ENCODE measurements around the gene AFG3L2. TPM values are rescaled to one million over a fixed set of nuclear protein-coding genes. Genes with fewer than 3 reads are reported as not detected.

Gene AFG3L2
- total RNA-seq, 4 donors from 2014 or later = 18.5 to 53.1 (median 33.7) TPM

DNA sequence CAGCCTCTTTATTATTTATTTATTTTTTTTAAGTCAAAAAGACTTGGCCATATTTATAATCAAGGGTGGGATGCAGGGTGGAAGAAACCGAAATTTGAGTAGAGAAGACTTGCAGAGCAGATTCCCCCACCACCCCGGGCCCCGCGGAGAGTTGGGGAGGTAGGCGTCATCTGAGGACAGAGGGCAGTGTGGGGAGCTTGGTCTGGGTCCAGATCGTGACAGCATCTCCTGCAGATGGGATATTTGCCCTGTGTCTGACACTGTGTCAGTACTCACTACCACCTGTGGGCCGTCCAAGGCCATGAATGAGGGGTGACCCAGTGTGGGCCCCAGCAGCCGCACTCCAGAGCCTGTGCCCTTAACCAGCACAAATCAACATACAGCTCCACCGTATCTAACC is 20.2 kb upstream of the AFG3L2 start:
- Histone ChIP-seq H3K4me3 (no peak overlapping the region), H3K9me3 (no peaks in the 10 kb centered on the region), H3K27me3 (no peaks in the 10 kb centered on the region), H3K27ac (no peak overlapping the region), H3K4me1 (no peaks in the 10 kb centered on the region), H3K36me3 (no peaks in the 10 kb centered on the region)
- no peak for DNase-seq
- TF ChIP-seq, protein P1, sequence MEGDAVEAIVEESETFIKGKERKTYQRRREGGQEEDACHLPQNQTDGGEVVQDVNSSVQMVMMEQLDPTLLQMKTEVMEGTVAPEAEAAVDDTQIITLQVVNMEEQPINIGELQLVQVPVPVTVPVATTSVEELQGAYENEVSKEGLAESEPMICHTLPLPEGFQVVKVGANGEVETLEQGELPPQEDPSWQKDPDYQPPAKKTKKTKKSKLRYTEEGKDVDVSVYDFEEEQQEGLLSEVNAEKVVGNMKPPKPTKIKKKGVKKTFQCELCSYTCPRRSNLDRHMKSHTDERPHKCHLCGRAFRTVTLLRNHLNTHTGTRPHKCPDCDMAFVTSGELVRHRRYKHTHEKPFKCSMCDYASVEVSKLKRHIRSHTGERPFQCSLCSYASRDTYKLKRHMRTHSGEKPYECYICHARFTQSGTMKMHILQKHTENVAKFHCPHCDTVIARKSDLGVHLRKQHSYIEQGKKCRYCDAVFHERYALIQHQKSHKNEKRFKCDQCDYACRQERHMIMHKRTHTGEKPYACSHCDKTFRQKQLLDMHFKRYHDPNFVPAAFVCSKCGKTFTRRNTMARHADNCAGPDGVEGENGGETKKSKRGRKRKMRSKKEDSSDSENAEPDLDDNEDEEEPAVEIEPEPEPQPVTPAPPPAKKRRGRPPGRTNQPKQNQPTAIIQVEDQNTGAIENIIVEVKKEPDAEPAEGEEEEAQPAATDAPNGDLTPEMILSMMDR (IDR thresholded peaks at IDR 0.05) = no peak
- no peak for TF ChIP-seq POLR2A (IDR thresholded peaks at IDR 0.05)
- intact Hi-C loops (cut with DNase I; ENCODE audit: low total_unique reads) = no loop called here

DNA sequence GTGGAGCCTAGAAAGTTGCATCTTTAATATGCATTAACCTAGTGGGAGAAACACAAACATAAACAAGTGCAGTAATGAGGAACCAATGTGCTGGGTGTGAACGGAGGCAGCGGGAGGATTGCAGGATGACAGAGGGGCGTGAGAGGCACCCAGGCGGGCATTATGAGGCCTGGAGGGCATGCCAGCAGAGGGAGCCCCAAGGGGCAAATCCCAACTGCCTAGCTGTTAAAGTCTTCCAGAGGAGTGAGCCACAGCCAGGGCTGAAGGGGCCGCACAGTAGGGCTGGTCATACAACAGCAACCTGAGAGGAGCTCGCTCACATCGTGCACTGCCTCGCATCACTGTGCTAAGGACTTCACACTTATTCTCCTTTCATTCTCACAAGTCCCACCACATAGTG is 17.4 kb upstream of the AFG3L2 start:
- H3K27me3 ChIP-seq = no peaks in the 10 kb centered on the region
- TF ChIP-seq, protein P1 (IDR thresholded peaks at IDR 0.05) = no peak
- no peak for TF ChIP-seq POLR2A (IDR thresholded peaks at IDR 0.05)
- DNase-seq = no peak
- H3K27ac ChIP-seq = no peak overlapping the region
- intact Hi-C loops (cut with DNase I; ENCODE audit: low total_unique reads) = loop anchor here (5.0 kb wide), 1 partner anchor 263 kb away; the partner anchor contains the start of gene SPIRE1
- no peak overlapping the region for H3K4me3 ChIP-seq
- no peaks in the 10 kb centered on the region for H3K36me3 ChIP-seq
- H3K9me3 ChIP-seq = no peaks in the 10 kb centered on the region
- no peaks in the 10 kb centered on the region for H3K4me1 ChIP-seq

DNA sequence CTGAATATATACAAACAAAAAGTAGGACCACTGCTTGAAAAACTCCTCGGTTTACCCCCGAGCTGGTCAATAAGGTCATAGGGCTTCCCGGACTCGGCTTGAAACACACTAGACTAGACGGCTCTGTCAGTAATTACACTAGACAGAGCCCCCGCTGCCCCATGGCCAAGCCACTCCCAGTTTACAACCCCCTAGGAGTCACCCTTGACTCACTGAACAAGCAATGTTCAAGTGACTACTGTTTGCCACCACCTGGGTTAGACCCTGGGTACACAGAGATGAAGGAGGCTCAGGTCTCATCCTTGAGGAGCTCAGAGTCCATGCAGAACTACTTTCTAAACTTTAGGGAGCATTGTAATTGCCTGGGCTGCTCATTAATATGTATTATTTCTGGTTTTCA is 17.0 kb upstream of the AFG3L2 start:
- DNase-seq = no peak
- H3K27ac ChIP-seq = no peak overlapping the region
- H3K9me3 ChIP-seq = no peaks in the 10 kb centered on the region
- no peak for TF ChIP-seq POLR2A (IDR thresholded peaks at IDR 0.05)
- TF ChIP-seq, protein P1 (IDR thresholded peaks at IDR 0.05) = no peak
- no peaks in the 10 kb centered on the region for H3K4me1 ChIP-seq
- H3K27me3 ChIP-seq = no peaks in the 10 kb centered on the region
- no peaks in the 10 kb centered on the region for H3K36me3 ChIP-seq
- intact Hi-C loops (cut with DNase I; ENCODE audit: low total_unique reads) = loop anchor here (5.0 kb wide), 1 partner anchor 263 kb away; the partner anchor contains the start of gene SPIRE1
- no peak overlapping the region for H3K4me3 ChIP-seq

DNA sequence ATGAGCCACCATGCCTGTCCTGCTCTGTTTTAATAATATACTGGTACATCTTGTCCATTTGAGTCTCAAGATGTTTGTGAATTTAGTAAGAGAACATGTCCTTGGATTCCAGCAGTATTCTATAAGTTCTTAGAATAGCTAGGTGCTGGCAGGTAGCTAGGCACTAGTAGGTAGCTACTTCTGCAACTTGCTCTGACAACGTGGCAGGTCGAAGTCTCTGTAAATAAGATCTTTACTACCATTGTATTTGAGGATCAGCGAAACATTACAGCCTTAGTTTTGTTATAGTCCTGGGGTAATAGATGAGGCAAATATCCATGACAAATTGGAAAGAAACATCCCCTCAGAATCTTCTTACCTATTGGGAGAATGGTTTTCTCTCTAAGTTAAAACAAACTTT is 16.5 kb upstream of the AFG3L2 start:
- Histone ChIP-seq H3K4me3 (no peak overlapping the region), H3K27ac (no peak overlapping the region), H3K27me3 (no peaks in the 10 kb centered on the region), H3K4me1 (no peaks in the 10 kb centered on the region), H3K36me3 (no peaks in the 10 kb centered on the region), H3K9me3 (no peaks in the 10 kb centered on the region)
- intact Hi-C loops (cut with DNase I; ENCODE audit: low total_unique reads) = loop anchor here (5.0 kb wide), 1 partner anchor 264 kb away; the partner anchor contains the start of gene SPIRE1
- TF ChIP-seq, protein P1 (IDR thresholded peaks at IDR 0.05) = no peak
- TF ChIP-seq POLR2A (IDR thresholded peaks at IDR 0.05) = no peak
- DNase-seq = no peak

DNA sequence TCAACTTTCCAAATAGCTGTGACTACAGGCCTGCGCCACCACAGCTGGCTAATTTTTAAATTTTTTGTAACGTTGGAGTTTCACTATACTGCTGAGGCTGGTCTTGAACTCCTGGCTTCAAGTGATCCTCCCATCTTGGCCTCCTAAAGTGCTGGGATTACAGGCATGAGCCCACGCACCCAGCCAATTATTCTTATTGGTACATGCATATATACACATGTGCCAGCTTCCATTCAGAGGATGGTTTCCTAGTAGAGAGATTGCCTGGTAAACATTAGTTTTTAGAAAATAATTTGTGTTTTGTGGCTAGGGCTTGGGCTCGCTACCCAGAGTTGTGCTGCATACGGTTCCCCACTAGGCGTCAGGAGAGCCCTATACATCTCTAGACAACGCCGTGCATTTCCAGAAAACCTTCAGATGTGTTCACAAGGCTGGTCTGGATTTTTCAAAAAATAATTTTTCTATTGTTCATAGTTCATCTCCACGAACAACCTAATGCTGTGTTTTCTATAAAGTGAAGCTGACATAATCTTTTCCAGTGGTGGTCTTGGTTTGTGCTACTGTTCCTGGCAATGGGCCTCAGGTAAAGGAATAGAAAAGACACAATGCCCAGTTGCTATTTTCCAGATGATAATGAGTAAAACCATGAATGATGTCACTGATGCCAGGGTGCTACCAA is 14.6 kb upstream of the AFG3L2 start:
- DNase-seq = peak; percentile 60 to 64
- Histone ChIP-seq H3K4me1 (no peaks in the 10 kb centered on the region), H3K27ac (no peak overlapping the region), H3K9me3 (no peaks in the 10 kb centered on the region), H3K36me3 (no peaks in the 10 kb centered on the region), H3K27me3 (no peaks in the 10 kb centered on the region), H3K4me3 (no peak overlapping the region)
- no peak for TF ChIP-seq POLR2A (IDR thresholded peaks at IDR 0.05)
- TF ChIP-seq, protein P1 (IDR thresholded peaks at IDR 0.05) = peak; percentile 84 to 90 (median 88)
- intact Hi-C loops (cut with DNase I; ENCODE audit: low total_unique reads) = loop anchor here (5.0 kb wide), 1 partner anchor 266 kb away; the partner anchor contains the start of gene SPIRE1
